ENCODE results near the gene TMEM50A.
"Not testable (repeated sequence)": the region's sequence is repeated elsewhere in the genome, so short reads cannot be mapped to it uniquely, and the experiment has no call there.

GRCh38 chr1:25312806-25313470, 25.2 kb upstream of the TMEM50A start:
- not testable (repeated sequence) for TF ChIP-seq ZNF221, ZNF777 (tag by site-specific recombination; IDR thresholded peaks at IDR 0.05; ENCODE audit: borderline replicate concordance)
